Calu3 (cell line): ENCODE measurements around the gene RXRG. TPM values are rescaled to one million over a fixed set of nuclear protein-coding genes. Genes with fewer than 3 reads are reported as not detected.

Experiments
- BruUV-seq: library from RNA; stranded (reverse); fragments of 400-500 nt; replicated peaks from 2 replicates; lab custom pipeline; 2021; lab: Mats Ljungman, UMichigan
- CTCF ChIA-PET: fragments of 300-600 bp; sonication (Branson Sonifier 250); formaldehyde crosslinking; loops from one replicate; lab custom pipeline; 2022; ENCODE audit warnings: antibody characterized with exemption; lab: Charles Lee
- DNase-seq: peaks from one replicate; pipeline ENCODE4 v3.0.0; 2022
- H3K27ac Mint-ChIP-seq: one replicate; pipeline ENCODE4 v1.8.0; 2022; ENCODE audit warnings: mixed read lengths; ENCODE audit not compliant: unreplicated experiment
- H3K27me3 Mint-ChIP-seq: one replicate; pipeline ENCODE4 v1.8.0; 2022; ENCODE audit warnings: mixed read lengths; ENCODE audit not compliant: unreplicated experiment
- H3K36me3 Mint-ChIP-seq: one replicate; pipeline ENCODE4 v1.8.0; 2022; ENCODE audit warnings: mild to moderate bottlenecking, moderate library complexity, mixed read lengths; ENCODE audit not compliant: insufficient read depth, unreplicated experiment
- H3K4me1 Mint-ChIP-seq: one replicate; pipeline ENCODE4 v1.8.0; 2022; ENCODE audit warnings: mild to moderate bottlenecking, low read depth, mixed read lengths; ENCODE audit not compliant: unreplicated experiment
- H3K4me3 Mint-ChIP-seq: one replicate; pipeline ENCODE4 v1.8.0; 2022; ENCODE audit warnings: mild to moderate bottlenecking, low read depth, moderate library complexity, mixed read lengths; ENCODE audit not compliant: unreplicated experiment
- H3K9me3 Mint-ChIP-seq: one replicate; pipeline ENCODE4 v1.8.0; 2022; ENCODE audit warnings: low read depth, mixed read lengths; ENCODE audit not compliant: unreplicated experiment
- intact Hi-C: fragments of 100-400 bp; cut with micrococcal nuclease; formaldehyde crosslinking; loops from one replicate; pipeline ENCODE4 v1.10.0; 2022; ENCODE audit not compliant: unreplicated experiment
- total RNA-seq: library from RNA; stranded (reverse); gene quantifications from 2 replicates; pipeline ENCODE4 v1.2.3, GENCODE V29; 2022
- TF ChIP-seq, protein P1 (sequence below): fragments of 200-600 bp; IDR thresholded peaks from one replicate; pipeline ENCODE4 v1.8.0; 2022; ENCODE audit warnings: antibody characterized with exemption; ENCODE audit not compliant: unreplicated experiment

Gene RXRG
- total RNA-seq, 1 experiment from 2014 or later, result not detected

DNA sequence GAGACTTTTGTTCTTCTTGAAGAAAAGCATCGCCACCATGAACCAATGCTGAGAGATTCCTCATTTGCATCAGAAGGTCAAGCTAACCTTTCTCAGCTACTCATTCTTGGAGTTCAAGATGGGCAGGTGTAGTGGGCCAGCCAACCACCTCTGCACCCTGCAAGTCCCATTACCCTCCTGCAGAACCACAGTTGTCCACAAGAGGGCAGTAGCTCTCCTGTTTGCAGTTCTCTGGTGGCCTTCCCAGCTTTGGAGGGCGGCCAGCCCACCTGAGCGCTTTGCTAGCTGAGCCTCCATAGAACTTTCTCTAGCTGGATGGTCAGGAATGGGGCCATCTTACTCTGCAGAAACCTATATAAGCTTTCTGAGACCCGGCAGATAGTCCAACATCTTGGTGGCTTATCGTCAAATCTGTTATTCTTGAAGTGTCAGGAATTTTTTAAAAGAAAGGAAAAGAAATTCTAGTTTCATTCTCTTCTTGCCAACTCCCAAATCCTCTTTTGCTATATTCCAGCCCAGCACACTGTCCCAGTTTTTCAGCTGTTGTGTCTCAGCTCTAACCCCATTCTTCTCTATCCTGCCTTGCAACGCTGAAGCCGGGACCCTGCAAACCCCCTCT, 77.4 kb downstream of the RXRG start:
- Mint-ChIP-seq H3K4me1 (no peaks in the 10 kb centered on the region), H3K36me3 (no peaks in the 10 kb centered on the region), H3K27ac (no peak overlapping the region), H3K4me3 (no peak overlapping the region), H3K27me3 (peaks cover 82% of the 10 kb centered on the region), H3K9me3 (no peaks in the 10 kb centered on the region)
- CTCF ChIA-PET, result interaction anchor here (0.7 to 1.6 kb wide), 15 partner anchors 8 to 253 kb away, joined by 3 to 13 read pairs (median 3); no protein-coding TSS in a partner anchor
- peak; percentile 85 for DNase-seq
- intact Hi-C loops, result loop anchor here (1.0 kb wide), 1 partner anchor 223 kb away; no protein-coding TSS in a partner anchor
- TF ChIP-seq, protein P1, sequence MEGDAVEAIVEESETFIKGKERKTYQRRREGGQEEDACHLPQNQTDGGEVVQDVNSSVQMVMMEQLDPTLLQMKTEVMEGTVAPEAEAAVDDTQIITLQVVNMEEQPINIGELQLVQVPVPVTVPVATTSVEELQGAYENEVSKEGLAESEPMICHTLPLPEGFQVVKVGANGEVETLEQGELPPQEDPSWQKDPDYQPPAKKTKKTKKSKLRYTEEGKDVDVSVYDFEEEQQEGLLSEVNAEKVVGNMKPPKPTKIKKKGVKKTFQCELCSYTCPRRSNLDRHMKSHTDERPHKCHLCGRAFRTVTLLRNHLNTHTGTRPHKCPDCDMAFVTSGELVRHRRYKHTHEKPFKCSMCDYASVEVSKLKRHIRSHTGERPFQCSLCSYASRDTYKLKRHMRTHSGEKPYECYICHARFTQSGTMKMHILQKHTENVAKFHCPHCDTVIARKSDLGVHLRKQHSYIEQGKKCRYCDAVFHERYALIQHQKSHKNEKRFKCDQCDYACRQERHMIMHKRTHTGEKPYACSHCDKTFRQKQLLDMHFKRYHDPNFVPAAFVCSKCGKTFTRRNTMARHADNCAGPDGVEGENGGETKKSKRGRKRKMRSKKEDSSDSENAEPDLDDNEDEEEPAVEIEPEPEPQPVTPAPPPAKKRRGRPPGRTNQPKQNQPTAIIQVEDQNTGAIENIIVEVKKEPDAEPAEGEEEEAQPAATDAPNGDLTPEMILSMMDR, result peak; percentile 91
- BruUV-seq, result no TSS peak

DNA sequence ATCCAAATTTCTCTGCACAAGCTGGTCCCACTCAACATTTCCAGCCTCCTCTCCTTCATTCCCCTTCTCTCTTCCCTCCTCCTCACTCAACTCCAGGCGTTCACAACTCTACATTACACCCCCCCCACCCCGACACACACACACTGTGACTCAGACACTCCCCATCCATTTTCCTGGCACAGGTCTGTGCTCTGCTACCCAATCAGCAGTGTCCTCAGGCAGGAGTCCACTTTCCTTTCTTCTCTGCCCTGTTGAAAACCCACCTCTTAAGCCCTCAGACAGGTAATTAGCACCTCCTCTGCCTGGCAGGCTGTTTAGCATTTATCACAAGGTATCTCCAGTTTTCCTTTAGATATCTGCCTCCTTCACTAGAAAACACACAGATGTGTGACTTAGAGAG, 79.6 kb downstream of the RXRG start:
- CTCF ChIA-PET, result interaction anchor here (0.5 kb wide), 1 partner anchor 219 kb away, joined by 3 read pairs; no protein-coding TSS in a partner anchor
- DNase-seq, result no peak
- intact Hi-C loops, result no loop called here
- no peaks in the 10 kb centered on the region for H3K4me1 Mint-ChIP-seq
- no peak overlapping the region for H3K4me3 Mint-ChIP-seq
- TF ChIP-seq, protein P1, result no peak
- H3K27ac Mint-ChIP-seq, result no peak overlapping the region
- no peaks in the 10 kb centered on the region for H3K9me3 Mint-ChIP-seq
- H3K27me3 Mint-ChIP-seq, result peaks cover 79% of the 10 kb centered on the region
- H3K36me3 Mint-ChIP-seq, result no peaks in the 10 kb centered on the region
- BruUV-seq, result no TSS peak

DNA sequence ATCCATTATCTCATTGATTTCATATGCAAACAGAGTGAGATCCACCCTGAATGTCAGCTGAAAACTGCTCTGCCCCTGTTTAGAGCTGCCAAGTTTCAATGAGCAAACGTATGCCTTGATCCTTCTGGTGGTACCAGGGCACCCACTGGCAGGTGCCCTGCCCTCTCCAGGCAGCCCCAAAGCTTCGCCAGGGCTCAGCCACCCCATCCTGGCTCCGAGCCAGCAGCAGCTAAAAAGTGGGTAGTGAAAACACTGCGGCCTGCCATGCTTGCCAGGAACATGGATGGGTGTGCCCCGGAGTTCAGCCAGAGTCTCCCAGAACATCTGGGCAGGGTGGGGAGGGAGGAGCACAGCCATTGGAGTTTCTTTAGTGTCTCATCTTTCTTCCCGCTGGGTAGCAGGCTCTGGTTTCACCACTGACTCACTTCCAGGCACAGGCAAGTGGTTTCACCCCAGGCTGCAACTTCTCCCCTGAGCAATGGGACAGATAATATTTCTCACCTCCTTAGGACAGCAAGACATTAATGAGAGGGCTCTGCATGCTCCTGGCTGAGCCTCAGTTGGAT, 80.3 kb downstream of the RXRG start:
- peaks cover 79% of the 10 kb centered on the region for H3K27me3 Mint-ChIP-seq
- H3K27ac Mint-ChIP-seq, result no peak overlapping the region
- DNase-seq, result peak; percentile 27
- H3K4me3 Mint-ChIP-seq, result no peak overlapping the region
- BruUV-seq, result no TSS peak
- no peaks in the 10 kb centered on the region for H3K9me3 Mint-ChIP-seq
- H3K36me3 Mint-ChIP-seq, result no peaks in the 10 kb centered on the region
- no peaks in the 10 kb centered on the region for H3K4me1 Mint-ChIP-seq
- CTCF ChIA-PET, result interaction anchor here (0.5 kb wide), 1 partner anchor 218 kb away, joined by 3 read pairs; no protein-coding TSS in a partner anchor
- TF ChIP-seq, protein P1, result no peak
- intact Hi-C loops, result no loop called here

DNA sequence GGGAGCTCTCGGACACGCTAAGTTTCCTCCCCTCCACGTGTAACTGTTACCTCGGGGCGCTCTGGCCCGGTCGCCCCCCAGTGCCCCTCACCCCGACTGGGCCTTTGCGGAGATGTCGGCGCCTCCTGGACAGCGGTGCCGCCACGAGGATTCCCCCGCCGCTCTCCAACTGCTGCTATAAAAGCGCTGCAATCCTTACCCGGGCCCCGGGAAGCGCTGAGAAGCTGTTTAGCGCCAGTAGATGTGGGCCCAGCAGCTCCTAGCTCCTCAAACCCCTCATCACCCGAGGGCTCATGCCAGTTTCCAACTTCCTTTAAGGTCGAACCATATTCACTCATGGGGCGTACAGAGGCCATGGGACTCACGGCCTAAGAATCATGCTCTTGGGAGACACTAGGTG, 88.0 kb downstream of the RXRG start:
- Mint-ChIP-seq H3K9me3 (peaks cover 5% of the 10 kb centered on the region), H3K27me3 (peaks cover 90% of the 10 kb centered on the region), H3K4me1 (no peaks in the 10 kb centered on the region), H3K4me3 (no peak overlapping the region), H3K27ac (no peak overlapping the region), H3K36me3 (no peaks in the 10 kb centered on the region)
- intact Hi-C loops, result no loop called here
- DNase-seq, result no peak
- no TSS peak for BruUV-seq
- CTCF ChIA-PET, result no interaction called here
- TF ChIP-seq, protein P1, result no peak
